Activated naive CD8-positive, alpha-beta T cell treated with anti-CD3 and anti-CD28 coated beads, Interleukin-2, amount 10 ng/mL, durations not matched to agents 7 days and 5 days (primary cell): ENCODE data around the gene ATP8A2. TPM values are rescaled to one million over a fixed set of nuclear protein-coding genes. Genes with fewer than 3 reads are reported as not detected.
"Not testable (repeated sequence)": the region's sequence is repeated elsewhere in the genome, so short reads cannot be mapped to it uniquely, and the experiment has no call there.

Experiments
- ATAC-seq: fragments of 150-1000 bp; cut with Tn5 transposase; one replicate; pipeline ENCODE4 v1.10.0; 2021; ENCODE audit warnings: low read depth, moderate library complexity
- POLR2A ChIA-PET: fragments of 350-600 bp; sonication (Branson Sonifier 250); formaldehyde crosslinking; loops from one replicate; lab custom pipeline; 2021; ENCODE audit warnings: antibody characterized with exemption; lab: Charles Lee
- DNase-seq: peaks from one replicate; pipeline ENCODE4 v3.0.0; 2021
- H3K27ac Mint-ChIP-seq: one replicate; pipeline ENCODE4 v1.8.0; 2022; ENCODE audit warnings: mild to moderate bottlenecking, mixed read lengths
- H3K27me3 Mint-ChIP-seq: one replicate; pipeline ENCODE4 v1.8.0; 2022; ENCODE audit warnings: mild to moderate bottlenecking, moderate library complexity, mixed read lengths
- H3K36me3 Mint-ChIP-seq: one replicate; pipeline ENCODE4 v1.8.0; 2021; ENCODE audit warnings: mild to moderate bottlenecking, mixed read lengths
- H3K4me1 Mint-ChIP-seq: one replicate; pipeline ENCODE4 v1.8.0; 2021; ENCODE audit warnings: mixed read lengths
- H3K4me3 Mint-ChIP-seq: one replicate; pipeline ENCODE4 v1.8.0; 2022; ENCODE audit warnings: mild to moderate bottlenecking, moderate library complexity, mixed read lengths
- H3K9me3 Mint-ChIP-seq: one replicate; pipeline ENCODE4 v1.8.0; 2021; ENCODE audit warnings: mixed read lengths
- total RNA-seq, 2 experiments: library from RNA; stranded (reverse); gene quantifications; one replicate each; pipeline ENCODE4 v1.2.3, GENCODE V29; 2021

ATP8A2 gene
- total RNA-seq, 2 experiments from 2014 or later: 1.4 to 1.7 TPM

GRCh38 chr13:25806264-25806974, 434.6 kb downstream of the ATP8A2 start:
- POLR2A ChIA-PET: no interaction called here
- Mint-ChIP-seq H3K4me3 (no peak overlapping the region), H3K36me3 (peaks cover 13% of the 10 kb centered on the region), H3K27me3 (no peaks in the 10 kb centered on the region), H3K27ac (no peak overlapping the region), H3K4me1 (peaks cover 7% of the 10 kb centered on the region), H3K9me3 (peaks cover 17% of the 10 kb centered on the region)
- ATAC-seq (peak; percentile 76), DNase-seq (no peak)

- Mint-ChIP-seq H3K27me3 (no peaks in the 10 kb centered on the region), H3K4me3 (no peak overlapping the region), H3K27ac (no peak overlapping the region), H3K36me3 (peaks cover 16% of the 10 kb centered on the region), H3K9me3 (peaks cover 17% of the 10 kb centered on the region), H3K4me1 (peaks cover 7% of the 10 kb centered on the region)
- POLR2A ChIA-PET: no interaction called here
- DNase-seq (no peak), ATAC-seq (no peak)
Observed at GRCh38 chr13:25807562-25807961, 435.8 kb downstream of the ATP8A2 start.

- H3K4me1 Mint-ChIP-seq: peaks cover 3% of the 10 kb centered on the region
- POLR2A ChIA-PET: no interaction called here
- H3K27ac Mint-ChIP-seq: no peak overlapping the region
- H3K27me3 Mint-ChIP-seq: no peaks in the 10 kb centered on the region
- H3K9me3 Mint-ChIP-seq: peaks cover 18% of the 10 kb centered on the region
- DNase-seq: no peak
- H3K36me3 Mint-ChIP-seq: peaks cover 11% of the 10 kb centered on the region
- H3K4me3 Mint-ChIP-seq: no peak overlapping the region
- no peak for ATAC-seq
Observed at GRCh38 chr13:25811506-25811905, 439.7 kb downstream of the ATP8A2 start.

GRCh38 chr13:25816239-25816638, 444.5 kb downstream of the ATP8A2 start:
- ATAC-seq: no peak
- no peak for DNase-seq
- POLR2A ChIA-PET: no interaction called here
- H3K4me3 Mint-ChIP-seq: no peak overlapping the region
- peaks cover 6% of the 10 kb centered on the region for H3K9me3 Mint-ChIP-seq
- no peak overlapping the region for H3K27ac Mint-ChIP-seq
- peaks cover 2% of the 10 kb centered on the region for H3K36me3 Mint-ChIP-seq
- H3K4me1 Mint-ChIP-seq: no peaks in the 10 kb centered on the region
- H3K27me3 Mint-ChIP-seq: no peaks in the 10 kb centered on the region

GRCh38 chr13:25819856-25820530, 448.2 kb downstream of the ATP8A2 start:
- H3K4me3 Mint-ChIP-seq: no peak overlapping the region
- H3K4me1 Mint-ChIP-seq: no peaks in the 10 kb centered on the region
- ATAC-seq (no peak), DNase-seq (no peak)
- no peaks in the 10 kb centered on the region for H3K27me3 Mint-ChIP-seq
- H3K9me3 Mint-ChIP-seq: peaks cover 1% of the 10 kb centered on the region
- POLR2A ChIA-PET: no interaction called here
- H3K27ac Mint-ChIP-seq: no peak overlapping the region
- no peaks in the 10 kb centered on the region for H3K36me3 Mint-ChIP-seq

- H3K27ac Mint-ChIP-seq: no peak overlapping the region
- peaks cover 1% of the 10 kb centered on the region for H3K9me3 Mint-ChIP-seq
- no peaks in the 10 kb centered on the region for H3K36me3 Mint-ChIP-seq
- ATAC-seq: no peak
- DNase-seq: no peak
- no peaks in the 10 kb centered on the region for H3K27me3 Mint-ChIP-seq
- no peaks in the 10 kb centered on the region for H3K4me1 Mint-ChIP-seq
- H3K4me3 Mint-ChIP-seq: no peak overlapping the region
- POLR2A ChIA-PET: no interaction called here
Observed at GRCh38 chr13:25821776-25822175, 450.0 kb downstream of the ATP8A2 start.

GRCh38 chr13:25827221-25827620, 455.4 kb downstream of the ATP8A2 start:
- H3K4me3 Mint-ChIP-seq, POLR2A ChIA-PET, H3K36me3 Mint-ChIP-seq, H3K9me3 Mint-ChIP-seq, ATAC-seq, H3K27ac Mint-ChIP-seq, DNase-seq, H3K27me3 Mint-ChIP-seq, H3K4me1 Mint-ChIP-seq: not testable (repeated sequence)

GRCh38 chr13:25827831-25828465, 456.2 kb downstream of the ATP8A2 start:
- POLR2A ChIA-PET: no interaction called here
- Mint-ChIP-seq H3K27me3 (no peaks in the 10 kb centered on the region), H3K36me3 (no peaks in the 10 kb centered on the region), H3K27ac (no peak overlapping the region), H3K9me3 (peaks cover 1% of the 10 kb centered on the region), H3K4me1 (no peaks in the 10 kb centered on the region), H3K4me3 (no peak overlapping the region)
- ATAC-seq (no peak), DNase-seq (no peak)

GRCh38 chr13:25833761-25834160, 462.0 kb downstream of the ATP8A2 start:
- Mint-ChIP-seq H3K27ac (no peak overlapping the region), H3K9me3 (no peaks in the 10 kb centered on the region), H3K36me3 (no peaks in the 10 kb centered on the region), H3K4me3 (no peak overlapping the region), H3K4me1 (no peaks in the 10 kb centered on the region), H3K27me3 (peaks cover 3% of the 10 kb centered on the region)
- POLR2A ChIA-PET: interaction anchor here (0.6 kb wide), 1 partner anchor 219 kb away, joined by 3 read pairs; no protein-coding TSS in a partner anchor
- no peak for DNase-seq
- ATAC-seq: no peak

GRCh38 chr13:25836574-25837336, 465.0 kb downstream of the ATP8A2 start:
- ATAC-seq: no peak
- Mint-ChIP-seq H3K27me3 (peaks cover 8% of the 10 kb centered on the region), H3K4me1 (no peaks in the 10 kb centered on the region), H3K4me3 (no peak overlapping the region), H3K9me3 (no peaks in the 10 kb centered on the region), H3K36me3 (peaks cover 1% of the 10 kb centered on the region), H3K27ac (no peak overlapping the region)
- POLR2A ChIA-PET: no interaction called here
- DNase-seq: no peak

GRCh38 chr13:25839371-25839770, 467.6 kb downstream of the ATP8A2 start:
- no peak for ATAC-seq
- H3K4me1 Mint-ChIP-seq: no peaks in the 10 kb centered on the region
- POLR2A ChIA-PET: no interaction called here
- H3K9me3 Mint-ChIP-seq: no peaks in the 10 kb centered on the region
- peaks cover 6% of the 10 kb centered on the region for H3K27me3 Mint-ChIP-seq
- H3K4me3 Mint-ChIP-seq: no peak overlapping the region
- no peak overlapping the region for H3K27ac Mint-ChIP-seq
- H3K36me3 Mint-ChIP-seq: peaks cover 1% of the 10 kb centered on the region
- DNase-seq: no peak

- H3K4me3 Mint-ChIP-seq: no peak overlapping the region
- ATAC-seq: no peak
- POLR2A ChIA-PET: no interaction called here
- no peaks in the 10 kb centered on the region for H3K9me3 Mint-ChIP-seq
- no peak for DNase-seq
- peaks cover 6% of the 10 kb centered on the region for H3K27me3 Mint-ChIP-seq
- no peak overlapping the region for H3K27ac Mint-ChIP-seq
- peaks cover 1% of the 10 kb centered on the region for H3K36me3 Mint-ChIP-seq
- peaks cover 4% of the 10 kb centered on the region for H3K4me1 Mint-ChIP-seq
Observed at GRCh38 chr13:25840261-25840660, 468.5 kb downstream of the ATP8A2 start.

- Mint-ChIP-seq H3K27me3 (peaks cover 6% of the 10 kb centered on the region), H3K4me1 (peaks cover 4% of the 10 kb centered on the region), H3K9me3 (no peaks in the 10 kb centered on the region), H3K4me3 (no peak overlapping the region), H3K27ac (no peak overlapping the region), H3K36me3 (peaks cover 1% of the 10 kb centered on the region)
- POLR2A ChIA-PET: no interaction called here
- no peak for ATAC-seq
- DNase-seq: no peak
Observed at GRCh38 chr13:25840931-25841330, 469.2 kb downstream of the ATP8A2 start.
